ENCODE results near the gene RBM18.

- TF ChIP-seq POLR2AphosphoS5 (IDR thresholded peaks at IDR 0.05; ENCODE audit: low read depth) (no peak), CTCF (conservative IDR thresholded peaks at IDR 0.05; ENCODE audit: low read depth in 2 of 2) (no peak), CREB1 (CRISPR knock-in tag; IDR thresholded peaks at IDR 0.05; ENCODE audit: low read depth) (no peak), ETS1 (IDR thresholded peaks at IDR 0.05) (no peak), EZH2 (IDR thresholded peaks at IDR 0.05; ENCODE audit: low read depth, unreplicated experiment) (no peak), REST (IDR thresholded peaks at IDR 0.05; ENCODE audit: unreplicated experiment) (no peak)
Observed at GRCh38 chr9:122309861-122310260, 45.2 kb upstream of the RBM18 start.

Measured in GM23338 (cell line).